ENCODE measurements around the gene ZNF469.

The ZNF469 gene

DNA sequence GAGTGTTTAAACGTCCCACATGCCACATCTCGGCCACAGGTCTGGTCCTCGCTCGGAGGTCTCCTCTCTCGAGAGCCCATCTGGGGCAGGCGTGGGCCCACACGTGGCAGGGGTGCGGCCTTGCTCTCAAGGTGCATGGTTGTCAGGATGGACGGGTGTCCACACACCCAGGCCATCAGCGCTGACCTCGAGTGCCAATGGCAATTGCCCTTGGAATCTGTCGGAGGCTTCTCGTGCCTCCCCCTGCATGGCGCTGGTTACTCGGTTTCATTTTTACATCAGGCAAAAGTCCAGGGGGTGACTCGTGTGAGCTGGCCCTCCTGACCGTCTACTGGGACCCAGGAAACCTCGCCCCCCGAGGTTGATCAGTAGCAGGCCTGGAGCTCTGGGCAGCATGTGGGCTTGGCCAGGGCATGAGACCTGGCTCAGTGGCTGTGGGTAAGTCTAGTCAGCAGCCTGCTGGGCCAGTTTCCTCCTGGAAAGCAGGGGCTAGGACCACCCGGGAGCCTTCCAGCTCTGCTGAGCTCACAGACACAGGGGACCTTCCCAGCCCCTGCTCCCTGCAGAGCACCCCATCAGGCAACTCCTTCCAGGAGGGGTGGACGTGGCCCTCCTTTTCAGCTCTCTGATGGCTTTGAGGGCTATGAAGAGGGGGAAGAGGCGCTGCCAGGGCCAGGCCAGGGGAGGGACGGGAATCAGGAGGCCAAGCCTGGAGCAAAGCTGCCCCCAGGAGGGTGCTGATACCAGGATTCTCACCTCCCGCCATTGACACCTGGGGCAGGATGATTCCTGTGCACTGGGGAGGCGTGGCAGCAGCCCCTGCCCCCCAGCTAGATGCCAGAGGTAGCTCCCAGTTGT, 3.7 kb upstream of the ZNF469 start:
- peaks cover under 1% of the 10 kb centered on the region for H3K4me1 Mint-ChIP-seq
- H3K27ac Mint-ChIP-seq, result no peak overlapping the region
- H3K27me3 Mint-ChIP-seq, result peaks cover 8% of the 10 kb centered on the region
- no peaks in the 10 kb centered on the region for H3K9me3 Mint-ChIP-seq
- H3K4me3 Mint-ChIP-seq, result no peak overlapping the region
- no peaks in the 10 kb centered on the region for H3K36me3 Mint-ChIP-seq

DNA sequence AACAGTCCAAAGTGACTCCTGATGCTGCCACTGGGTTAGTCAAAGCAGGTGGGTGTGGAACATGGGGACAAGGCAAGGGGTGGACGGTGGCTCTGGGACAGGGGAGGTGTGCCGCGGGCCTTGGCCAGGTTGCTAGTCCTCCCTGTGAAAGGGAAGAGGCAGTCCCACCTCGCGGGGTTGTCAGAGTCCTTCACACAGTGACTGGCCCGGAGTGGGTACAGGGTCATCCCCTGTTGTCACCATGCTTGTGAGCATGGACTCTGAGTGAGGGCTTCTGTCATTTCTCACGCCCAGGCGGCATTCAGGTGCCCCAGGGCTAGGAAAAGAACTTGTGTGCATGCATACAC, 3.1 kb upstream of the ZNF469 start:
- H3K4me3 Mint-ChIP-seq, result no peak overlapping the region
- H3K36me3 Mint-ChIP-seq, result no peaks in the 10 kb centered on the region
- peaks cover 4% of the 10 kb centered on the region for H3K4me1 Mint-ChIP-seq
- peaks cover 8% of the 10 kb centered on the region for H3K27me3 Mint-ChIP-seq
- no peak overlapping the region for H3K27ac Mint-ChIP-seq
- no peaks in the 10 kb centered on the region for H3K9me3 Mint-ChIP-seq

DNA sequence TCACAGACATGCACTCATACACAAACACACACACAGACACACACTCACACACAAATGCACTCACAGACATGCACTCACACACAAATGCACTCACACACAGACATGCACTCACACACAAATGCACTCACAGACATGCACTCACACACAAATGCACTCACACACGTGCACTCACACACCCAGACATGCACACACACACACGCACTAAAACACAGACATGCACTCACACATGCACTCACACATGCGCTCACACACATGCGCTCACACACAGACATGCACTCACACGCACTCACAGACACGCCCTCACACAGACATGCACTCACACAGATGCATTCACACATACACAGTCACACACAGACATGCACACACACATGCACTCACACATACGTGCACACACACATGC, 2.7 kb upstream of the ZNF469 start:
- Mint-ChIP-seq H3K9me3 (no peaks in the 10 kb centered on the region), H3K4me3 (no peak overlapping the region), H3K36me3 (no peaks in the 10 kb centered on the region), H3K4me1 (peaks cover 4% of the 10 kb centered on the region), H3K27me3 (peaks cover 13% of the 10 kb centered on the region), H3K27ac (no peak overlapping the region)

DNA sequence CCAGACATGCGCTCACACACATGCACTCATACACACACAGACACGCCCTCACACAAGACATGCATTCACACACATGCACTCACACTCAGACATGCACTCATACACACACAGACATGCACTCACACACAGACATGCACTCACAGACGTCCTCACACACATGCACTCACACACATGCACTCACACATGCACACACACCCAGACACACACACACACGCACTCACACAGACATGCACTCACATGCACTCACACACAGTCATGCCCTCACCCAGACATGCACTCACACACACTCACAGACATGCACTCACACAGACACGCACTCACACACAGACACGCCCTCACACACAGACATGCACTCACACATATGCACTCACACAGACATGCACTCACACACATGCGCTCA, 2.1 kb upstream of the ZNF469 start:
- Mint-ChIP-seq H3K9me3 (no peaks in the 10 kb centered on the region), H3K4me1 (peaks cover 4% of the 10 kb centered on the region), H3K27ac (no peak overlapping the region), H3K4me3 (no peak overlapping the region), H3K27me3 (peaks cover 17% of the 10 kb centered on the region), H3K36me3 (no peaks in the 10 kb centered on the region)

DNA sequence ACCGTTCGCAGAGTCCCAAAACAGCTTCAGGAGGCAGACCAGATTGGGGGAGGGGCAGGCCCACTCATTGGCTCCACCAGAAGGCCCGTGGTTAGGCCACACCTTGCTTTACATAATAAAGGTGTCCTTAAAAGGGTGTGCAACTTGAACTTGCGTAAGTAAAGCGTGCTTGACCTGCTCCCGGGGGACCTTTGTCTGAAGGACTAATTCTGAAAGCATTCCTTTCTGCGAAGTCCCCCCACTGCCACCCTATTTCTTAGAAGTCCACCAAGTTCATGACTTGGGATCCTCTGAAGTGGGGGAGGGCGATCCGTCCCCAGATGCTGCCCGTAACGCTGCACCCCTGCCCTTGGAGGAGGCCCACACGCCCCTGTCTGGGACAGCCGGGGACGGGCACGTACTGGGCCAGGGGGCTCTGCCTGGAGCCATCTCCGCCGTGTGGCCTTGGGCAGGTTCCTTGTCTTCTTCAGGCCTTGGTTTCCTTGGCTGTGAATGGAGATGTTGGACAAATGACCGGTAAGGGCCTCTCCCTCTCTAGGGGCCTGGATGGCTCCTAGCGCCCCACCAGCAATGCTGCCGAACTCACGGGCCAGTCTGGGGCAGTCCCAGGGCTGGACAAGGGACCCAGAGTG, 823 bp upstream of the ZNF469 start:
- H3K27ac Mint-ChIP-seq, result no peak overlapping the region
- no peak overlapping the region for H3K4me3 Mint-ChIP-seq
- H3K9me3 Mint-ChIP-seq, result no peaks in the 10 kb centered on the region
- no peaks in the 10 kb centered on the region for H3K36me3 Mint-ChIP-seq
- peaks cover 19% of the 10 kb centered on the region for H3K27me3 Mint-ChIP-seq
- H3K4me1 Mint-ChIP-seq, result peaks cover 4% of the 10 kb centered on the region

DNA sequence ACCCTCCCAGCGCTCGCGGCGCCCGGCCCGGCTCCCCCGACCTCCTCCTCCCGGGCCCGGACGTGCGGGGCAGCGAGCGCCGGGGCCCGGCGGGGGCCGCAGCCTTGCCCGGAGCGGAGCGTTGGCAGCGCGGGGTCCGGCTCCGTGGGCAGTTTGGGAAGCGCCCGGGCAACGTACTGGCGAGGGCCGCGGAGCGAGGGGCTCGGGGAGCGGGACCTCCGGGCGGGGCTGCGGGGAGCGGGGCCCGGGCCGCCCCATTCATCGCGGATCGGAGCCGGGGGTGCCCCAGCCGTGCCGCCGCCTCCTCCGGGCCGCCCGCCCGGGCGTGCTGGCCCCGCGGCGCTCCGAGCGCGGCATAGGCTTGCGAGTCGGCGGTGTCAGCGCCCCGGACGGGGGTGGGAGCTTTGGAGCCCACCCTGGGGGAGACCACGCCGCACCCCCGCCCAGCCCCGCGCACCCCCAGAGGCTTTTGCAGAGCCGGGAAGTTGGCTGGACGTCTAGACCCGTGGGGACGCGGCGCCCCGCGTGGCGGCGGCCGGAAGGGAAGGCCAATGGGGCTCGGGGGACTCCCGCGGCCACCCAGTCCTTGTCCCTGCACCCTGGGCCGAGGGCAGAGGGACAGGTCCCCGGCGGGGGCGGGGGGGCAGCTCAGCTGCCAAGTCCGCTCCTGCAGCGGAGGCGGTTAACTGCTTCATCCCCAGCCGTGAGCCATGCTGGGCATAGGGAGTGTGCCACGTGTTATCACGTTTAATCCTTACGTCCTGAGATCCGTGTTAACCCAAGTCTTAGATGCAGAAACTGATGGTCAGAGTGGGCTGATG, 852 bp downstream of the ZNF469 start:
- H3K4me3 Mint-ChIP-seq, result peak overlapping the region; percentile 30
- H3K9me3 Mint-ChIP-seq, result no peaks in the 10 kb centered on the region
- H3K27me3 Mint-ChIP-seq, result peaks cover 20% of the 10 kb centered on the region
- H3K27ac Mint-ChIP-seq, result no peak overlapping the region
- peaks cover 4% of the 10 kb centered on the region for H3K4me1 Mint-ChIP-seq
- H3K36me3 Mint-ChIP-seq, result no peaks in the 10 kb centered on the region

DNA sequence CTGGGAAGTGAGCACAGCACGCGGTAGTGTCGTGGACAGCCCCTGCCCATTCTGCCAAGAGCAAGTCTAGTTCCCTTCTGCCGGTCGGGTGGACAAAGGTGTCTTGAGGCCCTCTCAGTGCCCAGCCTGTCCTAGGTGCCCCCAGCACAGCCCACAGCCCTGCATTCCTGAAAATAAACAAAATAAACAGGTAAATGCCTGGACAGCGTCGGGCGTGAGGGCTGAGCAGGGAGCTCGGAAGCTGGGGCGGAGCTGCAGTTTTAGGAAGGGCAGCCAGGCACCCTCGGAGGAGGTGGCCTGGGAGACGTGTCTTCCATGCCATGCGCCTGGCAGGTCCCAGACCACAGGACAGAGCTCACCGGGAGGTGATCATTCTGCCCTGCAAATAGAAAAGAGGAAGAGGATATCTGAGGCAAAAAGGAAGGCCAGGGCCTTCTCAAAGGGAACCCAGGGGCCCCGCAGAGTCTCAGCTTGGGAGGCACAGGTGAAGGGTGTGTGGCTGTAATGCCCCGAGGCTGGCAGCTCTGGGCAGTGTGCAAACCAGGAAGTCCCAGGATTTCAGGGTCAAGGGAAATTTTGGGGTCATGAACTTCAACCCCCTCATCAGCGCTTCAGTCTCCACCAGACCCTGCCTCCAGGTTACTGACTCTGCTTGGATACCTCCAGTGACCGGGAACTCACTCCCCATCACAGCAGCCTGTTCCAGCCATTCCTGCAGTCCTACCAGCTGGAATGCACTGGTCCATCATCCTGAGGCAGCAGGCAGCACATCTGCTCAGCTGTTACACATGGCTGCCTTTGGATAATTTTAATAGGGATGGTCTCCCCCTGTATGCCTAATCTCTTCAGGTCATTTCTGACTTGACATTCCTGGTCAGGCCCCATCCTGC, 1.7 kb downstream of the ZNF469 start:
- no peak overlapping the region for H3K27ac Mint-ChIP-seq
- peak overlapping the region; percentile 30 for H3K4me3 Mint-ChIP-seq
- H3K9me3 Mint-ChIP-seq, result no peaks in the 10 kb centered on the region
- peaks cover 4% of the 10 kb centered on the region for H3K4me1 Mint-ChIP-seq
- H3K27me3 Mint-ChIP-seq, result peaks cover 23% of the 10 kb centered on the region
- no peaks in the 10 kb centered on the region for H3K36me3 Mint-ChIP-seq

DNA sequence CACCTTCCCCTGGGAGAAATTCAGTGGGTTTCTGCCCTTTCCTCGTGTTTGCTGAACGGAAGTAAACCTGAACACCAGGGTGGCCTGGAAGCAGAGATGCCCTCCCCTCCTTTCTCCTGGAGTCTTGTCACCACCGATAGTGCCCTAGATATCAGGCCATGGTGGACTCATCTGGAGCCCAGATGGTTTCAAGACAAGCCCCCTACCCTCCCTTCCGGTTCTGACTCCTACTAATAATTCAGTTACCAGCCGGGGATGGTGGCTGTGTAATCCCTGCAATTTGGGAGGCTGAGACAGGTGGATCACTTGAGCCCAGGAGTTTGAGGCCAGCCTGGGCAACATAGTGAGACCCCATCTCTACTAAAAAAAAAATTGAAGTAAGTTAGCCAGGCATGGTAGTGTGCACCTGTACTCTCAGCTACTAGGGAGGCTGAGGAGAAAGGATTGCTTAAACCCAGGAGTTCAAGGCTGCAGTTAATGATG, 2.4 kb downstream of the ZNF469 start:
- no peaks in the 10 kb centered on the region for H3K9me3 Mint-ChIP-seq
- H3K4me3 Mint-ChIP-seq, result no peak overlapping the region
- no peaks in the 10 kb centered on the region for H3K36me3 Mint-ChIP-seq
- no peak overlapping the region for H3K27ac Mint-ChIP-seq
- peaks cover 23% of the 10 kb centered on the region for H3K27me3 Mint-ChIP-seq
- peaks cover 4% of the 10 kb centered on the region for H3K4me1 Mint-ChIP-seq

DNA sequence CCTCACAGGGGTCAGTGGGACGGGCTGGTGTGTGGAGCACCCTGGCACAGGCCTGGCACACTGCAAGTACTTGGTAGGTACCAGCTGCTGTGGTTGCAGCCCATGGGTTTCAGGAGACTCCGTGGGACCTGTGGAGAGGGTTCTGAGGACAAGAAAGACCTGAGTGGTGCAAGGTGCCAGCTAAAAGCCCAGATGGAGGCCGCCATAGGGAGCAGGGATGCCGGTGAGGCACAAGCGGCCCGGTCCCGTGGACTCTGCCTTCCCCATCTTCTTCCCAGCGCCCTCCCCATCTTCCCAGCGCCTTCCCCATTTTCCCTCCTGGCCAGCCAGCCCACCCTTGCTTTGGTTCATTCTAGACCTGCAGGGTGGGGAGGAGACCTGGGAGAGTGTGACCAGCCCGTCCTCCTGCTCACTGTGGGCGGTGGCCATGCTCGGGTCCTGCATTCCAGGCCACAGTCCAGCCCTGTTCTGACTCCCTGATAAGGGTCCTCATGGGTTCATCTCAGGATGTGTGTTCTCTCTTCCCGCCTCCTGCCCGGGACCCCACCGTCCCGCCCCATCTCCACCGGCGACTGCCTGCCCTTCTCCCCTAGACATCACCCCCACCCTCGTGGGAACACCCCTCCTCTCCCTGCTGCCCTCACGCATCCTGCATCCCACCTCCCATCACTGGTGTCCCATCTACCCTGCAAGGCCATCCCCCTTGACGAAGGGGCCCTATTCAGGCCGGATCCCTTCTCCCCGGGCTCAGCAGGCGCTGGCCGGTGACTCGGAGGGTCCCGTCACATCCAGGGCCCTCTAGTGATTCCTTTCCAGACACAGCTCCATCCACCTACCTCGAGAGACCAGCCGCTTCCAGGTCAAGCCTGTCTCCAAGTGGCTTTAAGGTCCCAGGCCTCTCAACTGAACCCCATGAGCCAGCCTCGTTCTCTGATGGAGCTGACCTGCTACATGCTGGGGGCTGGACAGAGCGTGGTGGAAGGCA, 3.4 kb downstream of the ZNF469 start:
- Mint-ChIP-seq H3K27ac (no peak overlapping the region), H3K36me3 (no peaks in the 10 kb centered on the region), H3K4me3 (no peak overlapping the region), H3K27me3 (peaks cover 23% of the 10 kb centered on the region), H3K4me1 (peaks cover 4% of the 10 kb centered on the region), H3K9me3 (no peaks in the 10 kb centered on the region)

DNA sequence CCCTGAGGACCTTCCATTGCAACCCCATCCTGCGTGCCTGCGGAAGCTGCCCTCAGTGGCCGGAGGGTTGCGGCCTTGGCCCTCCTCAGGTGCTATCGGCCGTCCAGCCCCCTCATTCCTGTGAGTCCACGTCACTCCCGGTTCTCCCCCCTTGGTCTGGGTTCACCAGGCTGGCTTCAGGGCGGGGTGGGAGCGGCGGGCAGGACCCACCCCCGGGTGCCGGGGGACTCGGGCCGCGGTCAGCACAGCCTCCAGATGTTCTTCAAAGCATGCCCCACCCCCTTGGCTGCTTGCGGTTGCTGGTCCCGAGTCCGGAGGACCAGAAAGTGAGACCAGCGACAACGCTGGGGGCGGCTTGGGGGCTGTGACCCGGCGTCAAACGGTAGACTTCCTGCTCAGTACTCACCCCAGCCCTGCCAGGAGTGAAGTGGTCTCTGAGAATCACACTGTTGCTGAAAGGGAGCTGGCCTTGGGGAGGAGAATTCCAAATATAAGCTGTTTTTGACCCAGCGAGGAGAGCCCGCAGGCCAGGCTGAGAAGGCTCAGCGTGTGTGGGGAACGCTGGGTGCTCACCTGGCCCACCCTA, 4.5 kb downstream of the ZNF469 start:
- peaks cover 21% of the 10 kb centered on the region for H3K27me3 Mint-ChIP-seq
- H3K36me3 Mint-ChIP-seq, result no peaks in the 10 kb centered on the region
- H3K9me3 Mint-ChIP-seq, result no peaks in the 10 kb centered on the region

DNA sequence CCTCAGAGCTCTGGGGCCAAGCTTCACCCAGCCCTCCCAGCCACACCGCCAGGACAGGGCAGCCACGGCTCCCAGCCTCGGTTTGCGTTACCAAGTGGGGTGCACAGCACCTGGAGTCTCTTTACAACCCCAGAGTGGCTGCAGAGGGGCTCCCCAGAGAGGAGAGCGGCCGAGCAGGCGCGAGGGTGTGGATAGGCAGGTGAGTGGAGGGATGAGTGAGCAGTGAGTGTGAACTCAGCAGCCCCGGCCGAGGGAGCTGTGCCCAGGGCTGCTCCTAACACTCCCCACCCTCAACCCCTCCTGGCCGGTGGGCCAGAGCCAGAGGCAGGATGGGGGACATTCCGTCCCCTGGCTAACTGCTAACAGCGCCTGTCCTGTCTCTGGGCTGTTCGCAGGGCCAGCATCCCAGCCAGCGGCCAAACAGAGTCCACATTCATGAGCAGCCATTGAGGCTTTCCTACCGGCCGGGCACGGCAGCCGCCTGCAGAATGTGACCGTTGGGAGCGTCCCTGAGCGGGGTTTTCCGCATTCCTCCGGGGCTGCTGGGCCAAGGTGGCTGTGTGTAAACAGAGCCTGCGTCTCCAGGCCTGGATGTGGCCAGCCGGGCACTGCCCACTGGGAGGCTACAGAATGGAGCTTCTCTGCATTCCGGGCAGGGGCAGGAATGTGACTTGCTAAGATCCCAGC, 5.3 kb downstream of the ZNF469 start:
- no peak overlapping the region for H3K4me3 Mint-ChIP-seq
- H3K4me1 Mint-ChIP-seq, result peaks cover 4% of the 10 kb centered on the region
- H3K27ac Mint-ChIP-seq, result no peak overlapping the region
- no peaks in the 10 kb centered on the region for H3K9me3 Mint-ChIP-seq
- peaks cover 19% of the 10 kb centered on the region for H3K27me3 Mint-ChIP-seq
- no peaks in the 10 kb centered on the region for H3K36me3 Mint-ChIP-seq

More for the DNA sequence above, 4.5 kb downstream of the ZNF469 start:
- no peak overlapping the region for H3K27ac Mint-ChIP-seq
- H3K4me3 Mint-ChIP-seq, result no peak overlapping the region
- H3K4me1 Mint-ChIP-seq, result peaks cover 4% of the 10 kb centered on the region

DNA sequence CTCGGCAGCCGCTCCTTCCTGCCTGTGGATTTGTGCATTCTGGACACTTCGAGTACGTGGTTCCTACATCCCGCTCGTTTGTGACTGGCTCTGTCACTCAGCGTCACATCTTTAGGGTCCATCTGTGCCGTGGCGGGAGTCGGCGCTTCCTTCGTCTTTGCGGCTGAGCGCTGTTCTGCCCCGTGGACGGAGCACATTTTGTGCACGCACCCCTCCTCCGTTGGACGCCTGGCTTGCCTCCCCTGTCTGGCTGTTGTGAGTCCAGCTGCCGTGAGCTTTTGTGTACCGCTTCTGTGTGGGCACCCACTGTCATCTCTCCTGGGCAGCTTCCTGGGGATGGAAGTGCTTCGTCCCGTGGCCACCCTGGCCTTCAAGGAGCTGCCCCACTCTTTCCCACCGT, 6.4 kb downstream of the ZNF469 start:
- H3K36me3 Mint-ChIP-seq, result no peaks in the 10 kb centered on the region
- H3K27ac Mint-ChIP-seq, result no peak overlapping the region
- peaks cover 17% of the 10 kb centered on the region for H3K27me3 Mint-ChIP-seq
- no peaks in the 10 kb centered on the region for H3K9me3 Mint-ChIP-seq
- H3K4me3 Mint-ChIP-seq, result no peak overlapping the region
- H3K4me1 Mint-ChIP-seq, result peaks cover 2% of the 10 kb centered on the region

DNA sequence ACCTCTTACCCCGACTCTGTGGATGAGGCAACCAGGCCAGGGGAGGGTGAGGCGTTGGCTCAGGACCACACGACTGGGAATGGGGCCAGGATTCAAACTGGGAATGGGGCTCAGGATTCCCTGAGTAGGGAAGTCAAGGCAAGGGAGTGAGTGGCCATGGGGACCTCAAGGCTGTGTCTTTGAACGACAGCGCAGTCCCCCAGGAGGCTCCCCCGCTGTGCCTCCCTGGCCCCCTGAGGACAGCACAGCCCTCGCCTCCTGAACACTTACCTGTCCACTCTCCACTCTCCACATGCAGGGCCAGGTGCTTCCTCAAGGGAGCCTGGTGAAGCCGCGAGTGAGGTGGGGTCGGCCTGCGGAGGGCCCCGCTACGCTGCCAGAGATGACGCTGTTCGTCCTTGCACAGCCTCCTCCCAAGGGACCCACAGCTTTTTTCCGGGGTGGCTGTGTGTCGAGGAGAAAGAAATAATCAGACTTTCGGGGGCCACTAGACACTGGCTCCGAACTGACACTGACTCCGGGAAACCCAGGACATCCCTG, 6.9 kb downstream of the ZNF469 start:
- Mint-ChIP-seq H3K27ac (no peak overlapping the region), H3K36me3 (no peaks in the 10 kb centered on the region), H3K4me1 (no peaks in the 10 kb centered on the region), H3K9me3 (no peaks in the 10 kb centered on the region), H3K27me3 (peaks cover 16% of the 10 kb centered on the region), H3K4me3 (no peak overlapping the region)
